Loucy (cell line): ENCODE data around the gene C2CD4D.

Source experiments
- H2AFZ ChIP-seq: fragments of 200-600 bp; sonication (generic); 2 replicates; pipeline ENCODE4 v1.6.0; 2016; ENCODE audit warnings: antibody characterized with exemption, mild to moderate bottlenecking, low read length, moderate library complexity
- H3F3A ChIP-seq: fragments of 200-600 bp; 2 replicates; pipeline ENCODE4 v1.6.0; 2016; ENCODE audit warnings: antibody characterized with exemption, low read depth, mild to moderate bottlenecking
- H3K27me3 ChIP-seq: fragments of 200-600 bp; sonication (generic); 2 replicates; pipeline ENCODE4 v1.6.1; 2014; ENCODE audit warnings: low read length, mild to moderate bottlenecking; ENCODE audit not compliant: insufficient read depth, poor library complexity, severe bottlenecking
- H3K36me3 ChIP-seq: fragments of 200-600 bp; sonication (generic); 2 replicates; pipeline ENCODE4 v1.6.1; 2016; ENCODE audit warnings: low read length; ENCODE audit not compliant: insufficient read depth
- H3K4me1 ChIP-seq: fragments of 200-600 bp; sonication (generic); 2 replicates; pipeline ENCODE4 v1.5.1; 2014; ENCODE audit warnings: low read length, mild to moderate bottlenecking; ENCODE audit not compliant: insufficient read depth, poor library complexity, severe bottlenecking
- H3K4me2 ChIP-seq: fragments of 200-600 bp; sonication (generic); 2 replicates; pipeline ENCODE4 v1.6.0; 2014; ENCODE audit warnings: antibody characterized with exemption, low read length, low read depth, mild to moderate bottlenecking; ENCODE audit not compliant: poor library complexity, severe bottlenecking
- H3K4me3 ChIP-seq: fragments of 200-600 bp; sonication (generic); 2 replicates; pipeline ENCODE4 v1.5.1; 2014; ENCODE audit warnings: low read length, mild to moderate bottlenecking, mixed read lengths; ENCODE audit not compliant: poor library complexity, severe bottlenecking
- H3K79me2 ChIP-seq: fragments of 200-600 bp; sonication (generic); 2 replicates; pipeline ENCODE4 v1.6.1; 2014; ENCODE audit warnings: low read length; ENCODE audit not compliant: insufficient read depth
- H3K9ac ChIP-seq: fragments of 200-600 bp; sonication (generic); 2 replicates; pipeline ENCODE4 v1.6.0; 2014; ENCODE audit warnings: mild to moderate bottlenecking, low read depth, low read length, moderate library complexity; ENCODE audit not compliant: poor library complexity, severe bottlenecking
- H3K9me2 ChIP-seq: fragments of 200-600 bp; sonication (generic); replicated peaks from 2 replicates; pipeline ENCODE4 v1.6.1; 2016; ENCODE audit warnings: low read depth, low read length, mixed read lengths
- H3K9me3 ChIP-seq: fragments of 200-600 bp; sonication (generic); 2 replicates; pipeline ENCODE4 v1.6.1; 2014; ENCODE audit warnings: mild to moderate bottlenecking, antibody characterized with exemption, low read length, low read depth; ENCODE audit not compliant: insufficient read depth
- H4K20me1 ChIP-seq: fragments of 200-600 bp; sonication (generic); 2 replicates; pipeline ENCODE4 v1.6.0; 2014; ENCODE audit warnings: antibody characterized with exemption, low read length, mild to moderate bottlenecking; ENCODE audit not compliant: insufficient read depth, poor library complexity, severe bottlenecking
- CTCF ChIP-seq: fragments of 200-600 bp; sonication (generic); conservative IDR thresholded peaks from 2 replicates; pipeline ENCODE4 v1.5.1; 2014; ENCODE audit warnings: mild to moderate bottlenecking, antibody characterized with exemption, low read length
- EZH2phosphoT487 ChIP-seq: fragments of 200-600 bp; IDR thresholded peaks from 2 replicates; pipeline ENCODE4 v1.6.1; 2018; ENCODE audit warnings: antibody characterized with exemption, mild to moderate bottlenecking, moderate library complexity, borderline replicate concordance

The C2CD4D gene

GRCh38 chr1:151809985-151810556, 29.5 kb downstream of the C2CD4D start:
- no peaks in the 10 kb centered on the region for H3K27me3 ChIP-seq
- TF ChIP-seq CTCF: no peak
- TF ChIP-seq EZH2phosphoT487: no peak
- H2AFZ ChIP-seq: no peak overlapping the region
- no peaks in the 10 kb centered on the region for H4K20me1 ChIP-seq
- H3K9ac ChIP-seq: no peak overlapping the region
- H3F3A ChIP-seq: no peaks in the 10 kb centered on the region
- no peaks in the 10 kb centered on the region for H3K9me3 ChIP-seq
- H3K4me1 ChIP-seq: peaks cover 4% of the 10 kb centered on the region
- H3K36me3 ChIP-seq: no peaks in the 10 kb centered on the region
- no peak overlapping the region for H3K4me3 ChIP-seq
- no peaks in the 10 kb centered on the region for H3K9me2 ChIP-seq
- no peak overlapping the region for H3K4me2 ChIP-seq
- H3K79me2 ChIP-seq: no peaks in the 10 kb centered on the region

- Histone ChIP-seq H3K4me2 (no peak overlapping the region), H3K36me3 (no peaks in the 10 kb centered on the region), H3K27me3 (no peaks in the 10 kb centered on the region), H3F3A (no peaks in the 10 kb centered on the region), H3K4me1 (no peaks in the 10 kb centered on the region), H3K9ac (no peak overlapping the region), H4K20me1 (no peaks in the 10 kb centered on the region), H2AFZ (no peak overlapping the region), H3K9me2 (no peaks in the 10 kb centered on the region), H3K9me3 (no peaks in the 10 kb centered on the region), H3K79me2 (no peaks in the 10 kb centered on the region), H3K4me3 (no peak overlapping the region)
- TF ChIP-seq EZH2phosphoT487: no peak
- TF ChIP-seq CTCF: no peak
Measured at GRCh38 chr1:151809290-151809984, 30.2 kb downstream of the C2CD4D start.

- Histone ChIP-seq H4K20me1 (no peaks in the 10 kb centered on the region), H3K9me2 (no peaks in the 10 kb centered on the region), H3K4me2 (no peak overlapping the region), H2AFZ (no peak overlapping the region), H3K27me3 (no peaks in the 10 kb centered on the region), H3K4me1 (no peaks in the 10 kb centered on the region), H3K4me3 (no peak overlapping the region), H3K9ac (no peak overlapping the region), H3K9me3 (no peaks in the 10 kb centered on the region), H3K79me2 (no peaks in the 10 kb centered on the region), H3K36me3 (no peaks in the 10 kb centered on the region), H3F3A (no peaks in the 10 kb centered on the region)
- TF ChIP-seq EZH2phosphoT487: no peak
- TF ChIP-seq CTCF: no peak
Measured at GRCh38 chr1:151807766-151808165, 31.9 kb downstream of the C2CD4D start.
